ENCODE results near the gene SHCBP1L.
A peak's percentile ranks its signal among the peaks of the same experiment; 100 is the strongest.

The SHCBP1L gene

GRCh38 chr1:182952677-182953444 lies at the start of gene SHCBP1L:
Gene SHCBP1L (minus strand): TSS chr1:182953166. CDS start chr1:182953133, 33 bp downstream.
- Histone ChIP-seq H3K4me1 (ENCODE audit: control insufficient read depth, insufficient read depth, low read length) (peaks cover 2% of the 10 kb centered on the region), H3K9ac (ENCODE audit: low read length in 2 of 2) (no peak within 1 kb of the TSS), H3K36me3 (ENCODE audit: control insufficient read depth in 2 of 2, insufficient read depth in 2 of 2, low read length in 2 of 2) (no peaks in the 10 kb centered on the region), H3K27ac (ENCODE audit: low read length) (no peak within 1 kb of the TSS), H3K9me3 (ENCODE audit: control insufficient read depth in 2 of 2, low read length in 2 of 2) (no peaks in the 10 kb centered on the region), H3K27me3 (ENCODE audit: control insufficient read depth in 1 of 2, insufficient read depth in 2 of 2, low read length in 2 of 2) (peaks cover 3 to 17% of the 10 kb centered on the region in 2 donors), H3K4me3 (ENCODE audit: low read length in 2 of 2) (peak within 1 kb of the TSS; percentile 43 to 52)

GRCh38 chr1:183002267-183002666 lies 49.3 kb upstream of the SHCBP1L start:
- H3K4me3 ChIP-seq (ENCODE audit: low read length in 2 of 2) = no peak overlapping the region
- no peaks in the 10 kb centered on the region for H3K4me1 ChIP-seq (ENCODE audit: control insufficient read depth, insufficient read depth, low read length)
- no peaks in the 10 kb centered on the region for H3K27me3 ChIP-seq (ENCODE audit: control insufficient read depth in 1 of 2, insufficient read depth in 2 of 2, low read length in 2 of 2)
- H3K9ac ChIP-seq (ENCODE audit: low read length in 2 of 2) = no peak overlapping the region
- no peaks in the 10 kb centered on the region for H3K9me3 ChIP-seq (ENCODE audit: control insufficient read depth in 2 of 2, low read length in 2 of 2)
- no peak overlapping the region for H3K27ac ChIP-seq (ENCODE audit: low read length)
- H3K36me3 ChIP-seq (ENCODE audit: control insufficient read depth in 2 of 2, insufficient read depth in 2 of 2, low read length in 2 of 2) = no peaks in the 10 kb centered on the region

GRCh38 chr1:183000167-183000962 lies 47.4 kb upstream of the SHCBP1L start:
- Histone ChIP-seq H3K27ac (ENCODE audit: low read length) (no peak overlapping the region), H3K4me1 (ENCODE audit: control insufficient read depth, insufficient read depth, low read length) (no peaks in the 10 kb centered on the region)

GRCh38 chr1:182998482-182998881 lies 45.5 kb upstream of the SHCBP1L start:
- no peak overlapping the region for H3K4me3 ChIP-seq (ENCODE audit: low read length in 2 of 2)
- no peak overlapping the region for H3K27ac ChIP-seq (ENCODE audit: low read length)
- H3K36me3 ChIP-seq (ENCODE audit: control insufficient read depth in 2 of 2, insufficient read depth in 2 of 2, low read length in 2 of 2) = no peaks in the 10 kb centered on the region
- H3K27me3 ChIP-seq (ENCODE audit: control insufficient read depth in 1 of 2, insufficient read depth in 2 of 2, low read length in 2 of 2) = no peaks in the 10 kb centered on the region
- H3K9ac ChIP-seq (ENCODE audit: low read length in 2 of 2) = no peak overlapping the region
- H3K4me1 ChIP-seq (ENCODE audit: control insufficient read depth, insufficient read depth, low read length) = no peaks in the 10 kb centered on the region
- H3K9me3 ChIP-seq (ENCODE audit: control insufficient read depth in 2 of 2, low read length in 2 of 2) = no peaks in the 10 kb centered on the region

More at GRCh38 chr1:183000167-183000962, 47.4 kb upstream of the SHCBP1L start:
- Histone ChIP-seq H3K36me3 (ENCODE audit: control insufficient read depth in 2 of 2, insufficient read depth in 2 of 2, low read length in 2 of 2) (no peaks in the 10 kb centered on the region), H3K9me3 (ENCODE audit: control insufficient read depth in 2 of 2, low read length in 2 of 2) (no peaks in the 10 kb centered on the region), H3K27me3 (ENCODE audit: control insufficient read depth in 1 of 2, insufficient read depth in 2 of 2, low read length in 2 of 2) (no peaks in the 10 kb centered on the region), H3K9ac (ENCODE audit: low read length in 2 of 2) (no peak overlapping the region), H3K4me3 (ENCODE audit: low read length in 2 of 2) (no peak overlapping the region)

GRCh38 chr1:182996816-182997215 lies 43.9 kb upstream of the SHCBP1L start:
- H3K36me3 ChIP-seq (ENCODE audit: control insufficient read depth in 2 of 2, insufficient read depth in 2 of 2, low read length in 2 of 2) = no peaks in the 10 kb centered on the region
- no peaks in the 10 kb centered on the region for H3K4me1 ChIP-seq (ENCODE audit: control insufficient read depth, insufficient read depth, low read length)
- no peaks in the 10 kb centered on the region for H3K9me3 ChIP-seq (ENCODE audit: control insufficient read depth in 2 of 2, low read length in 2 of 2)
- no peak overlapping the region for H3K4me3 ChIP-seq (ENCODE audit: low read length in 2 of 2)
- H3K9ac ChIP-seq (ENCODE audit: low read length in 2 of 2) = no peak overlapping the region
- H3K27ac ChIP-seq (ENCODE audit: low read length) = no peak overlapping the region
- no peaks in the 10 kb centered on the region for H3K27me3 ChIP-seq (ENCODE audit: control insufficient read depth in 1 of 2, insufficient read depth in 2 of 2, low read length in 2 of 2)

GRCh38 chr1:182995894-182996293 lies 42.9 kb upstream of the SHCBP1L start:
- Histone ChIP-seq H3K4me1 (ENCODE audit: control insufficient read depth, insufficient read depth, low read length) (no peaks in the 10 kb centered on the region), H3K27ac (ENCODE audit: low read length) (no peak overlapping the region), H3K4me3 (ENCODE audit: low read length in 2 of 2) (no peak overlapping the region), H3K36me3 (ENCODE audit: control insufficient read depth in 2 of 2, insufficient read depth in 2 of 2, low read length in 2 of 2) (no peaks in the 10 kb centered on the region), H3K9me3 (ENCODE audit: control insufficient read depth in 2 of 2, low read length in 2 of 2) (no peaks in the 10 kb centered on the region), H3K9ac (ENCODE audit: low read length in 2 of 2) (no peak overlapping the region), H3K27me3 (ENCODE audit: control insufficient read depth in 1 of 2, insufficient read depth in 2 of 2, low read length in 2 of 2) (peaks cover 0 to under 1% of the 10 kb centered on the region in 2 donors)

GRCh38 chr1:182993746-182994145 lies 40.8 kb upstream of the SHCBP1L start:
- Histone ChIP-seq H3K36me3 (ENCODE audit: control insufficient read depth in 2 of 2, insufficient read depth in 2 of 2, low read length in 2 of 2) (no peaks in the 10 kb centered on the region), H3K9ac (ENCODE audit: low read length in 2 of 2) (no peak overlapping the region), H3K4me1 (ENCODE audit: control insufficient read depth, insufficient read depth, low read length) (no peaks in the 10 kb centered on the region), H3K27me3 (ENCODE audit: control insufficient read depth in 1 of 2, insufficient read depth in 2 of 2, low read length in 2 of 2) (peaks cover 0 to 3% of the 10 kb centered on the region in 2 donors), H3K4me3 (ENCODE audit: low read length in 2 of 2) (no peak overlapping the region), H3K9me3 (ENCODE audit: control insufficient read depth in 2 of 2, low read length in 2 of 2) (no peaks in the 10 kb centered on the region), H3K27ac (ENCODE audit: low read length) (no peak overlapping the region)

GRCh38 chr1:182990413-182991144 lies 37.6 kb upstream of the SHCBP1L start:
- no peaks in the 10 kb centered on the region for H3K36me3 ChIP-seq (ENCODE audit: control insufficient read depth in 2 of 2, insufficient read depth in 2 of 2, low read length in 2 of 2)
- H3K27ac ChIP-seq (ENCODE audit: low read length) = no peak overlapping the region
- H3K27me3 ChIP-seq (ENCODE audit: control insufficient read depth in 1 of 2, insufficient read depth in 2 of 2, low read length in 2 of 2) = peaks cover 0 to 3% of the 10 kb centered on the region in 2 donors
- H3K9ac ChIP-seq (ENCODE audit: low read length in 2 of 2) = no peak overlapping the region
- H3K4me3 ChIP-seq (ENCODE audit: low read length in 2 of 2) = no peak overlapping the region
- H3K4me1 ChIP-seq (ENCODE audit: control insufficient read depth, insufficient read depth, low read length) = no peaks in the 10 kb centered on the region
- no peaks in the 10 kb centered on the region for H3K9me3 ChIP-seq (ENCODE audit: control insufficient read depth in 2 of 2, low read length in 2 of 2)

GRCh38 chr1:182985876-182986275 lies 32.9 kb upstream of the SHCBP1L start:
- H3K27ac ChIP-seq (ENCODE audit: low read length) = no peak overlapping the region
- H3K4me1 ChIP-seq (ENCODE audit: control insufficient read depth, insufficient read depth, low read length) = no peaks in the 10 kb centered on the region
- no peak overlapping the region for H3K4me3 ChIP-seq (ENCODE audit: low read length in 2 of 2)
- peaks cover 0 to 3% of the 10 kb centered on the region in 2 donors for H3K27me3 ChIP-seq (ENCODE audit: control insufficient read depth in 1 of 2, insufficient read depth in 2 of 2, low read length in 2 of 2)
- H3K36me3 ChIP-seq (ENCODE audit: control insufficient read depth in 2 of 2, insufficient read depth in 2 of 2, low read length in 2 of 2) = no peaks in the 10 kb centered on the region
- H3K9me3 ChIP-seq (ENCODE audit: control insufficient read depth in 2 of 2, low read length in 2 of 2) = no peaks in the 10 kb centered on the region
- H3K9ac ChIP-seq (ENCODE audit: low read length in 2 of 2) = no peak overlapping the region

- Histone ChIP-seq H3K27me3 (ENCODE audit: control insufficient read depth in 1 of 2, insufficient read depth in 2 of 2, low read length in 2 of 2) (no peaks in the 10 kb centered on the region), H3K4me1 (ENCODE audit: control insufficient read depth, insufficient read depth, low read length) (no peaks in the 10 kb centered on the region), H3K9me3 (ENCODE audit: control insufficient read depth in 2 of 2, low read length in 2 of 2) (no peaks in the 10 kb centered on the region), H3K9ac (ENCODE audit: low read length in 2 of 2) (no peak overlapping the region), H3K27ac (ENCODE audit: low read length) (no peak overlapping the region), H3K36me3 (ENCODE audit: control insufficient read depth in 2 of 2, insufficient read depth in 2 of 2, low read length in 2 of 2) (no peaks in the 10 kb centered on the region), H3K4me3 (ENCODE audit: low read length in 2 of 2) (no peak overlapping the region)
Observed at GRCh38 chr1:182984621-182985020, 31.7 kb upstream of the SHCBP1L start.

Data from stomach smooth muscle (tissue), 2 donors.